CD14-positive monocyte (primary cell): ENCODE results near the gene ANKRD40CL. TPM values are rescaled to one million over a fixed set of nuclear protein-coding genes. Genes with fewer than 3 reads are reported as not detected.
A peak's percentile ranks its signal among the peaks of the same experiment; 100 is the strongest.
"Not testable (repeated sequence)": the region's sequence is repeated elsewhere in the genome, so short reads cannot be mapped to it uniquely, and the experiment has no call there.

ENCODE experiments used
- DNase-seq, 3 donors: peaks; one replicate each; pipeline ENCODE4 v3.0.0-alpha.2; 2011 to 2022
- H2AFZ ChIP-seq: 2 replicates; pipeline ENCODE4 v1.6.0; 2012; ENCODE audit warnings: mild to moderate bottlenecking, low read depth, low read length, inconsistent platforms; ENCODE audit not compliant: insufficient read depth, poor library complexity, severe bottlenecking
- H3K27ac ChIP-seq, 2 donors: 1 replicate in 1 of 2; 2 replicates in 1 of 2; pipeline ENCODE4 v1.5.1; 2012 to 2013; ENCODE audit warnings: low read length in 2 of 2, control low read depth in 1 of 2, inconsistent platforms in 1 of 2, low read depth in 1 of 2, mild to moderate bottlenecking in 1 of 2
- H3K27me3 ChIP-seq, 2 donors: one replicate each; pipeline versions ENCODE4 v1.6.0 to v1.6.1; 2011 to 2013; ENCODE audit warnings: low read length in 2 of 2; ENCODE audit not compliant: control insufficient read depth in 2 of 2, insufficient read depth in 2 of 2
- H3K36me3 ChIP-seq, 2 donors: replicated peaks in 1 of 2; 1 replicate in 1 of 2; 2 replicates in 1 of 2; pipeline versions ENCODE4 v1.5.1 to v1.6.1; 2012 to 2013; ENCODE audit warnings: low read length in 2 of 2, control low read depth in 1 of 2, inconsistent platforms in 1 of 2, mild to moderate bottlenecking in 1 of 2; ENCODE audit not compliant: insufficient read depth in 2 of 2, control insufficient read depth in 1 of 2
- H3K4me1 ChIP-seq, 2 donors: 1 replicate in 1 of 2; 2 replicates in 1 of 2; pipeline versions ENCODE4 v1.5.1 to v1.6.1; 2012 to 2013; ENCODE audit warnings: low read length in 2 of 2, control low read depth in 1 of 2, inconsistent platforms in 1 of 2, mild to moderate bottlenecking in 1 of 2, moderate library complexity in 1 of 2; ENCODE audit not compliant: insufficient read depth in 2 of 2, control insufficient read depth in 1 of 2
- H3K4me2 ChIP-seq: replicated peaks from 2 replicates; pipeline ENCODE3; 2012; ENCODE audit warnings: low read length, moderate library complexity, mild to moderate bottlenecking; ENCODE audit not compliant: poor library complexity, severe bottlenecking; ENCODE audit errors: extremely low read depth
- H3K4me3 ChIP-seq, 3 experiments: fragments of 200-600 bp in 1 of 3; sonication (generic) in 1 of 3; replicated peaks in 1 of 3; 1 replicate in 2 of 3; 2 replicates in 1 of 3; pipeline ENCODE4 v1.5.1; 2011 to 2013; ENCODE audit warnings: low read length in 3 of 3, mild to moderate bottlenecking in 3 of 3, control low read depth in 2 of 3, low read depth in 2 of 3, inconsistent platforms in 1 of 3, moderate library complexity in 1 of 3
- H3K79me2 ChIP-seq: 2 replicates; pipeline ENCODE4 v1.6.0; 2012; ENCODE audit warnings: mild to moderate bottlenecking, control low read depth, inconsistent platforms, low read length, moderate library complexity; ENCODE audit not compliant: insufficient read depth
- H3K9ac ChIP-seq: 2 replicates; pipeline ENCODE4 v1.6.0; 2017; ENCODE audit warnings: low read length, mild to moderate bottlenecking; ENCODE audit not compliant: insufficient read depth, poor library complexity, severe bottlenecking
- H3K9me3 ChIP-seq, 2 donors: replicated peaks in 1 of 2; 1 replicate in 1 of 2; 2 replicates in 1 of 2; pipeline versions ENCODE4 v1.5.1 to v1.6.1; 2012 to 2013; ENCODE audit warnings: low read length in 2 of 2, control low read depth in 1 of 2; ENCODE audit not compliant: control insufficient read depth in 1 of 2, insufficient read depth in 1 of 2
- H4K20me1 ChIP-seq: 2 replicates; pipeline ENCODE4 v1.6.0; 2012; ENCODE audit warnings: mild to moderate bottlenecking, low read length, control low read depth, moderate library complexity; ENCODE audit not compliant: insufficient read depth
- H3K27ac Mint-ChIP-seq, 7 donors: one replicate each; pipeline ENCODE4 v1.8.0; 2020; ENCODE audit warnings: mild to moderate bottlenecking in 7 of 7, mixed read lengths in 7 of 7, moderate library complexity in 6 of 7, inconsistent platforms in 2 of 7
- H3K27me3 Mint-ChIP-seq, 3 donors: one replicate each; pipeline ENCODE4 v1.8.0; 2021 to 2022; ENCODE audit warnings: low read depth in 3 of 3, mild to moderate bottlenecking in 3 of 3, mixed read lengths in 3 of 3, moderate library complexity in 3 of 3, inconsistent platforms in 1 of 3
- H3K36me3 Mint-ChIP-seq, 2 donors: one replicate each; pipeline ENCODE4 v1.8.0; 2020; ENCODE audit warnings: mixed read lengths in 2 of 2, inconsistent platforms in 1 of 2, mild to moderate bottlenecking in 1 of 2
- H3K4me1 Mint-ChIP-seq: one replicate; pipeline ENCODE4 v1.8.0; 2020; ENCODE audit warnings: mild to moderate bottlenecking, mixed read lengths
- H3K4me3 Mint-ChIP-seq, 2 donors: one replicate each; pipeline ENCODE4 v1.8.0; 2020; ENCODE audit warnings: mild to moderate bottlenecking in 2 of 2, mixed read lengths in 2 of 2, moderate library complexity in 1 of 2
- H3K9me3 Mint-ChIP-seq, 7 donors: one replicate each; pipeline ENCODE4 v1.8.0; 2020 to 2022; ENCODE audit warnings: mixed read lengths in 7 of 7, mild to moderate bottlenecking in 6 of 7, moderate library complexity in 6 of 7, inconsistent platforms in 2 of 7
- WGBS: methylation state at CpG from one replicate; pipeline ENCODE4 v1.1.5; 2013; ENCODE audit warnings: missing lambda C conversion rate; ENCODE audit not compliant: insufficient coverage; 5-methylcytosine and 5-hydroxymethylcytosine counted together
- intact Hi-C, 2 donors: fragments of 100-400 bp; cut with micrococcal nuclease; formaldehyde crosslinking; loops; one replicate each; pipeline versions ENCODE4 v1.15.0 to v1.15.1; 2023
- polyA plus RNA-seq, 3 donors: library from polyadenylated mRNA; depleted of rRNA in 1 of 3; unstranded in 2 of 3; stranded (reverse) in 1 of 3; fragments of 300-500 nt in 2 of 3; fragments of >200 nt in 1 of 3; fragmentation: Illumina TruSeq in 2 of 3; gene quantifications; 1 replicate in 2 of 3; 2 replicates in 1 of 3; pipeline ENCODE4 v1.2.3, GENCODE V29; 2012 to 2021
- TF ChIP-seq, protein P1 (sequence below): fragments of 200-600 bp; IDR thresholded peaks from one replicate; pipeline ENCODE4 v1.8.0; 2022; ENCODE audit warnings: antibody characterized with exemption, mild to moderate bottlenecking

ANKRD40CL gene
- polyA plus RNA-seq, 3 donors = not detected

DNA sequence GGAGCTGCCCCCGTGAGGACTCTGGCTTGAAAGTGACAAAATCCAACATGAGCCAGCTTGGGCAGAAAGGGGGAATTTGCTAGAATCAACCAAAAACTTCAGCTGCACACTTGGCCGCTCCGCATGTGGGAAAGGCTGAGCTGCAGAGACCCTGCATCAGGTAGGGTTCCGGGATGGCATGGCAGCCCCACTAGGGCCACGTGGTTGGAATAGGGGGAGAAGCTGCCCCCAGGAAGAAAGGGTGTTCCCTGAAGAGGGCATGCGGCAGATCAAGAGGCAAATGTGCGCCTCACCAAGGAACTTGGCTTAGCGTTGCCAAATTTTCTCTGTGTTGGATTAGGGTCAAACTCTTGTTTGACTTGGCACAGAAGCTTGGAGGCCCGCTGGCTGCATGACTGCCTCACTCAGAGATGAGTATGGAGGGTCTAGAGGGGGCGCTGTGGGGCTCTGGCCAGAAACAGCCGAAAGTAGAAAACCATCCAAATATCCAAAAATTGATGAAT is 38.9 kb upstream of the ANKRD40CL start:
- Histone ChIP-seq H3K4me3 (no peak overlapping the region), H2AFZ (no peak overlapping the region), H3K4me1 (no peaks in the 10 kb centered on the region), H3K9ac (no peak overlapping the region), H3K36me3 (no peaks in the 10 kb centered on the region), H3K27ac (no peak overlapping the region), H3K9me3 (no peaks in the 10 kb centered on the region), H4K20me1 (no peaks in the 10 kb centered on the region), H3K4me2 (no peak overlapping the region), H3K27me3 (no peaks in the 10 kb centered on the region), H3K79me2 (no peaks in the 10 kb centered on the region)
- Mint-ChIP-seq H3K4me3 (no peak overlapping the region), H3K36me3 (no peaks in the 10 kb centered on the region), H3K9me3 (no peaks in the 10 kb centered on the region), H3K4me1 (peaks cover 2% of the 10 kb centered on the region), H3K27ac (no peak overlapping the region), H3K27me3 (peaks cover 1 to 8% (median 6%) of the 10 kb centered on the region in 3 donors)
- 94% methylated on average over 9 of the region's 11 CpGs for WGBS
- DNase-seq = no peak
- intact Hi-C loops = no loop called here
- TF ChIP-seq, protein P1, sequence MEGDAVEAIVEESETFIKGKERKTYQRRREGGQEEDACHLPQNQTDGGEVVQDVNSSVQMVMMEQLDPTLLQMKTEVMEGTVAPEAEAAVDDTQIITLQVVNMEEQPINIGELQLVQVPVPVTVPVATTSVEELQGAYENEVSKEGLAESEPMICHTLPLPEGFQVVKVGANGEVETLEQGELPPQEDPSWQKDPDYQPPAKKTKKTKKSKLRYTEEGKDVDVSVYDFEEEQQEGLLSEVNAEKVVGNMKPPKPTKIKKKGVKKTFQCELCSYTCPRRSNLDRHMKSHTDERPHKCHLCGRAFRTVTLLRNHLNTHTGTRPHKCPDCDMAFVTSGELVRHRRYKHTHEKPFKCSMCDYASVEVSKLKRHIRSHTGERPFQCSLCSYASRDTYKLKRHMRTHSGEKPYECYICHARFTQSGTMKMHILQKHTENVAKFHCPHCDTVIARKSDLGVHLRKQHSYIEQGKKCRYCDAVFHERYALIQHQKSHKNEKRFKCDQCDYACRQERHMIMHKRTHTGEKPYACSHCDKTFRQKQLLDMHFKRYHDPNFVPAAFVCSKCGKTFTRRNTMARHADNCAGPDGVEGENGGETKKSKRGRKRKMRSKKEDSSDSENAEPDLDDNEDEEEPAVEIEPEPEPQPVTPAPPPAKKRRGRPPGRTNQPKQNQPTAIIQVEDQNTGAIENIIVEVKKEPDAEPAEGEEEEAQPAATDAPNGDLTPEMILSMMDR = peak; percentile 10

DNA sequence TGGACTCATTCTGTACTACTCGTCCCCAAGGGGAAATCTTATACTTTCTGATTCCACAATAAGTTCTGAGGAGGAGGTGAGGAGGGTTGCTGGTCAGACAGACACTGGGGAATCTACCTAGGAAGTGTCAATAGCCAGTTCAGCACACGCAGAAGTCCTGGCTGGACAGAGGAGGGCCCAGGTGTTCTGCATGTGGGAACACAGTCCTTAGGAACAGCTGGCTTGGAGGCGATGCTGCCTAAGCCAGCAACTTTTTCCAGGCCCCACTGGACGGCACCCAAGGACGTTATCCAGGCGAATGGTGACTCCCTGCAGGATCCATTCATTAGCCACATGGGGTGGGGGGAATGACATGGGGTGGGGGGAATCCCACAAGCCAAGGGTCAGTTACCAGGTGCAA is 38.2 kb upstream of the ANKRD40CL start:
- Mint-ChIP-seq H3K4me1 (peaks cover 2% of the 10 kb centered on the region), H3K27ac (no peak overlapping the region), H3K27me3 (peaks cover 3 to 11% (median 6%) of the 10 kb centered on the region in 3 donors), H3K4me3 (no peak overlapping the region), H3K36me3 (no peaks in the 10 kb centered on the region), H3K9me3 (no peaks in the 10 kb centered on the region)
- no peaks in the 10 kb centered on the region for H3K27me3 ChIP-seq
- no peak overlapping the region for H3K9ac ChIP-seq
- TF ChIP-seq, protein P1 = no peak
- H3K4me3 ChIP-seq = no peak overlapping the region
- WGBS = 100% methylated on average over 2 of the region's 6 CpGs
- H3K4me2 ChIP-seq = no peak overlapping the region
- no peak overlapping the region for H3K27ac ChIP-seq
- no peaks in the 10 kb centered on the region for H3K9me3 ChIP-seq
- no peaks in the 10 kb centered on the region for H3K36me3 ChIP-seq
- intact Hi-C loops = no loop called here
- no peak overlapping the region for H2AFZ ChIP-seq
- no peak for DNase-seq
- H4K20me1 ChIP-seq = no peaks in the 10 kb centered on the region
- H3K4me1 ChIP-seq = no peaks in the 10 kb centered on the region
- H3K79me2 ChIP-seq = no peaks in the 10 kb centered on the region

DNA sequence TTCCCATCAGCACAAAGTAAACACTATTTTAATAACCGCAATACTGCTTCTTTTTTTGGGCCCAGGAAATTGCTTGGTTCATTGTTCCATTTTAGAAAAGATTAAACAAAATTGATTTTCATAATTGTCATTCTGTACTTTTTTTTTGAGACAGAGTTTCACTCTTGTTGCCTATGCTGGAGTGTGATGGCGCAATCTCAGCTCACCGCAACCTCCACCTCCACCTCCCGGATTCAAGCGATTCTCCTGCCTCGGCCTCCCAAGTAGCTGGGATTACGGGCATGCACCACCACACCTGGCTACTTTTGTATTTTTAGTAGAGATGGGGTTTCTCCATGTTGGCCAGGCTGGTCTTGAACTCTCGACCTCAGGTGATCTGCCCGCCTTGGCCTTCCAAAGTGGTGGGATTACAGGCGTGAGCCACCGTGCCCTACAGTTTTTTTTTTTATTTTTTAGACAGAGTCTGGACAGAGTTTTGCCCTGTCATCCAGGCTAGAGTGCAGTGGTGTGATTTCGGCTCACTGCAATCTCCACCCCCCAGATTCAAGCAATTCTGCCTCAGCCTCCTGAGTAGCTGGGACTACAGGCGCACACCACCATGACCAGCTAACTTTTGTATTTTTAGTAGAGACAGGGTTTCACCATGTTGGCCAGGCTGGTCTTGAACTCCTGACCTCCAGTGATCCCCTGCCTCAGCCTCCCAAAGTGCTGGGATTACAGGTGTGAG is 37.6 kb upstream of the ANKRD40CL start:
- H3K9me3 Mint-ChIP-seq, intact Hi-C loops, H3K4me3 Mint-ChIP-seq, H2AFZ ChIP-seq, H3K36me3 Mint-ChIP-seq, H3K9ac ChIP-seq, H3K9me3 ChIP-seq, H3K4me1 ChIP-seq, H3K4me1 Mint-ChIP-seq, H3K36me3 ChIP-seq, H3K27ac Mint-ChIP-seq, H3K4me3 ChIP-seq, H3K27ac ChIP-seq, H3K27me3 Mint-ChIP-seq, H3K79me2 ChIP-seq, H3K27me3 ChIP-seq, H4K20me1 ChIP-seq, H3K4me2 ChIP-seq, DNase-seq: not testable (repeated sequence)
- WGBS = 83% methylated on average over 1 of the region's 13 CpGs
